Measurements from ENCODE around the gene PHF14. TPM values are rescaled to one million over a fixed set of nuclear protein-coding genes. Genes with fewer than 3 reads are reported as not detected.

The PHF14 gene
- polyA plus RNA-seq, 1 donor from 2014 or later, result 139 TPM

GRCh38 chr7:11021468-11021867, 47.8 kb downstream of the PHF14 start:
- no peak overlapping the region for H2AFZ ChIP-seq (ENCODE audit: low read depth, low read length)
- H3K9me2 ChIP-seq (ENCODE audit: insufficient read depth, low read length), result no peaks in the 10 kb centered on the region
- H3K27me3 ChIP-seq (ENCODE audit: insufficient read depth, low read depth, low read length), result no peaks in the 10 kb centered on the region
- TF ChIP-seq EZH2 (IDR thresholded peaks at IDR 0.05; ENCODE audit: borderline replicate concordance, insufficient read depth, low read length, poor library complexity, severe bottlenecking) (no peak), RAD21 (conservative IDR thresholded peaks at IDR 0.05) (no peak), MXI1 (conservative IDR thresholded peaks at IDR 0.05; ENCODE audit: poor library complexity, severe bottlenecking) (no peak), POLR2AphosphoS5 (IDR thresholded peaks at IDR 0.05) (no peak), EP300 (conservative IDR thresholded peaks at IDR 0.05; ENCODE audit: poor library complexity, severe bottlenecking) (no peak), TAF1 (IDR thresholded peaks at IDR 0.05; ENCODE audit: low read depth) (no peak), REST (IDR thresholded peaks at IDR 0.05; ENCODE audit: borderline replicate concordance) (no peak), SMC3 (conservative IDR thresholded peaks at IDR 0.05; ENCODE audit: poor library complexity) (no peak), CTCF (IDR thresholded peaks at IDR 0.05; ENCODE audit: poor library complexity, severe bottlenecking) (no peak)
- H3K27ac ChIP-seq (ENCODE audit: low read length), result no peak overlapping the region
- H3F3A ChIP-seq (ENCODE audit: insufficient read depth, low read length, poor library complexity, severe bottlenecking), result no peaks in the 10 kb centered on the region
- peaks cover 5% of the 10 kb centered on the region for H3K36me3 ChIP-seq (ENCODE audit: insufficient read depth, low read length)
- H3K4me2 ChIP-seq (ENCODE audit: low read length), result no peak overlapping the region
- no peak overlapping the region for H3K4me3 ChIP-seq (ENCODE audit: low read length)
- no peaks in the 10 kb centered on the region for H4K20me1 ChIP-seq (ENCODE audit: insufficient read depth)
- H3K9ac ChIP-seq (ENCODE audit: low read length), result no peak overlapping the region
- no peaks in the 10 kb centered on the region for H3K9me3 ChIP-seq (ENCODE audit: low read length)
- H3K79me2 ChIP-seq (replicated peaks; ENCODE audit: insufficient read depth, low read length), result peaks cover 21% of the 10 kb centered on the region

GRCh38 chr7:11026452-11027359, 53.0 kb downstream of the PHF14 start:
- Histone ChIP-seq H3K9me2 (ENCODE audit: insufficient read depth, low read length) (no peaks in the 10 kb centered on the region), H3F3A (ENCODE audit: insufficient read depth, low read length, poor library complexity, severe bottlenecking) (no peaks in the 10 kb centered on the region), H3K4me3 (ENCODE audit: low read length) (no peak overlapping the region), H2AFZ (ENCODE audit: low read depth, low read length) (no peak overlapping the region), H3K27ac (ENCODE audit: low read length) (no peak overlapping the region), H3K9me3 (ENCODE audit: low read length) (no peaks in the 10 kb centered on the region), H3K27me3 (ENCODE audit: insufficient read depth, low read depth, low read length) (no peaks in the 10 kb centered on the region), H3K36me3 (ENCODE audit: insufficient read depth, low read length) (peaks cover 3% of the 10 kb centered on the region), H4K20me1 (ENCODE audit: insufficient read depth) (no peaks in the 10 kb centered on the region), H3K79me2 (replicated peaks; ENCODE audit: insufficient read depth, low read length) (peaks cover 7% of the 10 kb centered on the region), H3K9ac (ENCODE audit: low read length) (no peak overlapping the region), H3K4me2 (ENCODE audit: low read length) (no peak overlapping the region)
- TF ChIP-seq MXI1 (conservative IDR thresholded peaks at IDR 0.05; ENCODE audit: poor library complexity, severe bottlenecking) (no peak), TAF1 (IDR thresholded peaks at IDR 0.05; ENCODE audit: low read depth) (no peak), POLR2AphosphoS5 (IDR thresholded peaks at IDR 0.05) (no peak), SMC3 (conservative IDR thresholded peaks at IDR 0.05; ENCODE audit: poor library complexity) (no peak), CTCF (IDR thresholded peaks at IDR 0.05; ENCODE audit: poor library complexity, severe bottlenecking) (no peak), RAD21 (conservative IDR thresholded peaks at IDR 0.05) (no peak), REST (IDR thresholded peaks at IDR 0.05; ENCODE audit: borderline replicate concordance) (no peak), EZH2 (IDR thresholded peaks at IDR 0.05; ENCODE audit: borderline replicate concordance, insufficient read depth, low read length, poor library complexity, severe bottlenecking) (no peak), EP300 (conservative IDR thresholded peaks at IDR 0.05; ENCODE audit: poor library complexity, severe bottlenecking) (no peak)
